Measurements from ENCODE around the gene SLC43A2. TPM values are rescaled to one million over a fixed set of nuclear protein-coding genes. Genes with fewer than 3 reads are reported as not detected.

SLC43A2 gene
- total RNA-seq, 1 donor = 39.6 TPM

- peak in 2 of 3 donors; percentile 34 to 83 for DNase-seq (ENCODE audit: low read depth in 2 of 3, low spot score in 2 of 3)
Observed at GRCh38 chr17:1644493-1645206, 16.0 kb upstream of the SLC43A2 start.

DNA sequence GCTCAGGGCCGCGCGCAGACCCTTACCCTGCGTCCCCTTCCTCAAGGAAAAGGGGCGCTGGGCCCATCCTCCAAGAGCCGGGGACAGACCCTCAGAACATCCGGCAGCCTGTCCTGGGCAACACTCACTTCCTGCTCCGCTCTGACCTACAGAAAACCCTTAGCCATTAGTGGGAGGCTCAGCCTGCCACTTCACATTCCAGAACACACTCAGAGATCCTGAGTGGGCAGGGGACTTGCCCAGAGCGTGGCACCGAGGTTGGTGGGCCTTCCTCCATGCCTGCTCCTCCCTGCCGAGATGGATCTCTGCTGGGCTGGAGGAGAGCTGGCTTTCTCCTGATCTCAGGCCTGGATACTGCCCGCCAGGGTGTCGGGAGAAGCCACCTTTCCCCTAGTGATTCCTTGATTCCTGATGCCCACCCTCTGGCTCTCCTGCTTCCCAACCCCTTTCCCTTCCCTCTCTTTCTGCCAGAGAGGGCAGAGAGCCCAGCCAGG lies 15.4 kb upstream of the SLC43A2 start:
- DNase-seq (ENCODE audit: low read depth in 2 of 3, low spot score in 2 of 3) = no peak

DNA sequence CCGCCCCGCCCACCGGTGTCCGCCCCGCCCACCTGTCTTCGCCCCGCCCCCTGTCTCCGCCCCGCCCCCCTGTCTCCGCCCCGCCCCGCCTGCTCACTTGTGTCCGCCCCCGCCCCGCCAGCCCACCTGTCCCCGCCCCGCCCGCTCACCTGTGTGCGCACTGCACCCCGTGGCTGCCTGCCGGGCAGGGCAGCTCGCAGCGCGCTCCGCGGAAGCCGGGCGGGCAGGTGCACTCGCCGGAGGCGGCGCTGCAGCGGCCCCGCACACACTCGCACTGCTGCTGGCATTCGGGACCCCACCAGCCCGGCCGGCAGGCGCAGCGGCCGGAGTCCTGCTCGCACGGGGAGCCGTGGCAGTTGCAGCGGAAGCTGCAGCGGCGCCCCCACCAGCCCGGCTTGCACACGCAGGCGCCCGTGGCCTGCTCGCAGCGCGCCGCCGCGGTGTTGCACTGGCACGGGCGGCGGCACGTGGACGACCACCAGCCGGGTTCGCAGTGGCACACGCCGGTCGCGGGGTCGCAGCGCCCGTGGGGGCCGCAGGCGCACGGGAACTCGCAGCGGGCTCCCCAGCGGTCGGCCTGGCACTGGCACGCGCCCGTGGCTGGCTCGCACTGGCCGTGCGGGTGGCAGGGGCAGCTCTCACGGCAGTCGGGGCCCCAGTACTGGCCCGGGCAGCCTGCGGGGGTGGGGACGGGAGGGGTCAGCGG lies 14.8 kb upstream of the SLC43A2 start:
- peak; percentile 46 to 56 (median 51) for DNase-seq (ENCODE audit: low read depth in 2 of 3, low spot score in 2 of 3)

DNA sequence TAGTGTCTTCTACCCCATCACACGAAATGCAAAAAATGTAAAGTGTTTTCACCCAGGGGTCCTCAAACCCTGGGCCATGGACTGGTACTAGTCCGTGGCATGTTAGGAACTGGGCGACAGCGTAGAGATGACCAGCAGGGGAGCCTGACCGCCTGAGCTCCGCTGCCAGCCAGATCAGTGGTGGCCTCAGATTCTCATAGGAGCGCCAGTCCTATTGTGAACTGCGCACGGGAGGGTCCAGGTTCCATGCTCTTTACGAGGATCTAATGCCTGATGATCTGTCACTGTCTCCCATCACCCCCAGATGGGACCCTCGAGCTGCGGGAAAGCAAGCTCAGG lies 12.4 kb upstream of the SLC43A2 start:
- DNase-seq (ENCODE audit: low read depth in 2 of 3, low spot score in 2 of 3) = no peak

- DNase-seq (ENCODE audit: low read depth in 2 of 3, low spot score in 2 of 3) = no peak
Observed at GRCh38 chr17:1640329-1641064, 11.9 kb upstream of the SLC43A2 start.

- no peak for DNase-seq (ENCODE audit: low read depth in 2 of 3, low spot score in 2 of 3)
Observed at GRCh38 chr17:1639549-1640180, 11.0 kb upstream of the SLC43A2 start.

GRCh38 chr17:1638624-1639300 lies 10.1 kb upstream of the SLC43A2 start:
- no peak for DNase-seq (ENCODE audit: low read depth in 2 of 3, low spot score in 2 of 3)

- no peak for DNase-seq (ENCODE audit: low read depth in 2 of 3, low spot score in 2 of 3)
Observed at GRCh38 chr17:1638171-1638590, 9.5 kb upstream of the SLC43A2 start.

DNA sequence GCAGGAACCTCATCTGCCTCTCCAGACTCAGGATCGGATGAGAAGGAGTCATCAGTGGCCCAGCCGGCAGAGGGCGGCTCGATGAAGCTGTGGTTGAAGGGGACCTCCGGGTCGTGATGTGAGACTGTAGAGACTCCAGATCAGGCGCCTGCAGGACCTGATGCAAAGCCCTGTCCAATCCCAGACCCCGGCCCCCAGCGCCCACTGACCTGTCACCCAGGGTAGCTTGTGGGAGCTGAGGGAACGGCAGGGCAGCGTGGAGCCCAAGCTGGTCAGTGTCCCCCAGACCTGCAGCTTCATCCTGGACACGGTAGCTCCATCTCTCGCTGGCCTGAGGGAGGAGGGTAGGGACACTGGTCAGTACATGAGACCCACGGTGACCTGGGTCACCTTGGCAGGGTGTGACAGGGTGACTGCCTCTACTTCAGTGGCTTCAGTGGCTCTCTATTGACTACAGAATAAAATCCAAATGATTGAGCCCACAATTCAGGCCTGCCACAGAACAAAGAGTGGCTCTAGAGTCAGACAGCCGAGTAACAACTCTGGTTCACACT lies 8.2 kb upstream of the SLC43A2 start:
- no peak for DNase-seq (ENCODE audit: low read depth in 2 of 3, low spot score in 2 of 3)

DNA sequence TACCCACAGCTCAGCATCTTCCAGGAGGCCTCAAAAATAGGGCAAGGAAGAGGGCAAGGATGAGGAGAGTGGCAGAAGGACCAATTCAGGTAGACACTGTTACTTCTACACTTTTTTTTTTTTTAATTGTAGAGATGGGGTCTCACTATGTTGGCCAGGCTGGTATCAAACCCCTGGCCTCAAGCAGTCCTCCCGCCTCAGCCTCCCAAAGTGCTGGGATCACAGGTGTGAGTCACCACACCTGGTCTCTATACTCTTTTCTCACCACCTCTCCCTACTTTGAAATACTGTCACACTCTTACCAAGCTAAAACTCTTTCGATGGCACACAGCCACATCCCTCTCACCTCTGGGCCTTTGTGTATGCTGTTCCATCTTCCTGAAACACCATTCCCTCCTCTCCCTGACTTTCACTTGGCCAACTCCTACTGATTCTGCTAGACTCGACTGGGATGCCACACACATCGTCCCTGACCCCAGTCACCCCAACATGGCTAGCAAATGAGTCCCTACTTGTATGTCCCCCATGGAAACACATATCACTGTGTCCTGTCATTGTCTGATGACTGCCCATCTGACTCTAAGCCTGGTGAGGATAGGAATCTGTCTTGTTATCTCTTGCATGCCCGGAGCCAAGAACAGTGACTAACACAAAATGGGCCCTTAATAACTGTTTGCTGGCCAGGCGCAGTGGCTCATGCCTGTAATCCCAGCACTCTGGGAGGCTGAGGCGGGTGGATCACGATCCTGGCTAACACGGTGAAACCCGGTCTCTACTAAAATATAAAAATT lies 7.2 kb upstream of the SLC43A2 start:
- DNase-seq (ENCODE audit: low read depth in 2 of 3, low spot score in 2 of 3) = no peak

DNA sequence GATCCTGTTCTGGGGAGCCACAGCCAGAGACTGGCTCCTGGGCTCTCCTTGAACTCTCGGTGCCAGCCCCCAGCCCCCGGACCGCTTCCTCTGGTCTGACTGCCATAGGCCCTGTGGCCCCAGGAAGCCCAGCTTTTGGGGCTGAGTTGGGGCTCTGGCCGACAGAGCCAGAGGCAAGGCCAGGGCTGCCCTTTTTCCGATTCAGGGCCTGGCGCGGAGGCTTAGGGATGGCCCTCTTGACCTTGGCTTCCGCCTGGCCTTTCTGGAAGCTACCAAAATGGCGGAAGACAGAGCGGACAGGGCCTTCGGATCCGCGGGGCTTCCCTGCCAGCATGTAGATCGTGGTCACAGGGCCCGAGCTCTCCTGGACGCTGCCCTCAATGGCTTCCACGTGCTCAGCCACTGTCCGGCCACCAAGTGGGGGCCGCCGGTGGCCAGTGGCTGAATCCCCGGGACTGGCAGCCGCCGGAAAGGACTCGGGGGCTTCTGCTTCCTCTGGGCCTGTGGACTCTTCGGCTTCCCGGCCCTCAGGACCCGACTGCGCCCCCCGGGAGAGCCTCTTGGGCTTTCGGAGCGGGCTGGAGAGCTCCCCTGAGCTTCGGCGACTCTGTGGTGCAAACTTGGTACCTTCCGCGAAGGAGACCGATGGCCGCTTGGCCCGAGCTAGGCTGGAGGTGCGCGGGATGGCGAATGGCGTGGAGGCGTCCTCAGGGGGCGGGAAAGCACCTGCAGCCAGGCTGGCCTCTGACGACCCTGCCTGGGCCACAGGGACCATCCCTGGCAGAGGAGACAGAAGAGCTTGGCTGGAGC lies 6.4 kb upstream of the SLC43A2 start:
- no peak for DNase-seq (ENCODE audit: low read depth in 2 of 3, low spot score in 2 of 3)

DNA sequence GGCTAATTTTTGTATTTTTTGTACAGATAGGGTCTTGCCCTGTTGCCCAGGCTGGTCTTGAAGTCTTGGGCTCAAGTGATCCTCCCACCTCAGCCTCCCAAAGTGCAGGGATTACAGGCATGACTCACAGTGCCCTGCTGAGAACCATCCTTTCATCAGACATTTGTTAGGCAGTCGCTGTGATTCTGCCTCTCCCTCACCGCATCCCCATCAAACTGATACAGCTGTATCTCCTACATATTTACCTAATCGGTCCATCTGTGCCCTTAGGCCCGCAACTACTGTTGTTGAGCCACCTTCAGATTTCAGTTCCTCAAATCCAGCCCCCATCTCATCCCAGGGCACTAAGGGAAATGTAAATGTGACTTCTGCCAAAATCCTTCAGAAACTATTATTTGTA lies 2.0 kb upstream of the SLC43A2 start:
- no peak for DNase-seq (ENCODE audit: low read depth in 2 of 3, low spot score in 2 of 3)

DNA sequence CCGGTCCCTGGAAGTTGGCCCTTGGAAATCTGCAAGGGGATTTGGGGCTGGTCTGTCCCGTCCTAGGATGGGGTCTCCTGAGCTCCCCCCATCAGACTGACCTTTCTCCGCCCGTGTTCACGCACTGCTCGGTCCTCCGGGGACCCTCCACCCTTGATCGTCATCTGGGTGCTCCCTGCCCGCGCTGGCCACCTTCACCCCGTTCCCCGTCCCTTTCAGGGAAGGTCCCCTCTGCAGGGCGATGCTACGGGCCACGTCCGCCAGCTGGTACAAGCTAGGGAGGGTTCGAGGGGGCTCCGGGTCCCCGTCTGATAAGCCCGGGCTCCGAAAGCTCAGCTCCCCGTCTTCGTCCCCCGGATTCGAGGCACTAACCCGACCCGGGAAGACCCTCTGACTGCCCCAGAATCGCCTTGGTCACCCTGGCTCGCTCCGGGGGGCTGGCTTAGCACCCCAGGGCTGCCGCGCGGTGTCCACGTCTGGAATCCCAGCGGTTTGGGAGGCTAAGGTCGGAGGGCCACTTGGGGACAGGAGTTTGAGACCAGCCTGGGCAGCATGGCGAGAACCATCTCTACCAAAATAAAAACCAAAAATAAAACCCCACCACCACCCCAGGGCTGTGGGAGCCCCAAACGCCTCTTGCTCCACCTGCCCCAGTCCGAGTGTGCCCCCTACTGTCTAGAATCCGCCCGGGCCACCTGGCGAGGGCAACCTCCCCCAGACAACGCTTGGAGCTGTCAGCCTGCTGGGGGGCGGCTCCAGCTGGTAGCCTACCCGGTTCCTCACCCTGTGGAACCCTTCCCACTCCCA lies 1.1 kb upstream of the SLC43A2 start:
- peak in 2 of 3 donors; percentile 77 to 89 for DNase-seq (ENCODE audit: low read depth in 2 of 3, low spot score in 2 of 3)

DNA sequence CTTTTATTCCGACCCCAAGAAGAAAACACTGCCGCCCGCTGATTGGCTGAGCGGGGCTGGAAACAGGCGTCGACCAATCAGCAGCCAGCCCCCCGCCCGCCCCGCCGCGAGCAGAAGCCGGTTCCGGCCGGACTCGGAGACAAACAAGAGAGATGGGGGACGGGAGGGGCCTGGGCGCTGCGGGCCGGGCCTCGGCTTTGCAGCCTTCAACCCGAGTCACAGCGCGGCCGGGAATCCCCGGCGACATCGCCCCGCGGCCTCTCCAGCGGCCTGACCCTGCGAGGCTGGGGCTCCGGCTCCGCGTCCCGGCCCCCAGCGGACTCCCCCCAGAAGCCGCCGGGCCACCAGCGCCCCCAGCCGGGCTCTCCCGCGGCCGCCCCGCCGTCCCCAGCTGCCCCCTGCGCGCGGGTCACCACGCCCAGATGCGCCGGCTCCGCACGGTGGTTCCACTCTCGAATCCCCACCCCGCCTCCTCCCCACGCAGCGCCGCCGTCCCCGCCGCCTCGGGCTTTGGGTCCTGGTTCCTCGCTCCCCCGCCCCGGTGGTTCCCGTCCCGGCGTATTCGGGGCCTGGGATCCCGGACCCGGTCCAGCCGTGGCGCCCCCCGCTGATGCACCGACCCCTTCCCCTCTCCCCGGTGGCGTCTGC lies 346 bp upstream of the SLC43A2 start:
- peak; percentile 67 to 97 (median 94) for DNase-seq (ENCODE audit: low read depth in 2 of 3, low spot score in 2 of 3)

DNA sequence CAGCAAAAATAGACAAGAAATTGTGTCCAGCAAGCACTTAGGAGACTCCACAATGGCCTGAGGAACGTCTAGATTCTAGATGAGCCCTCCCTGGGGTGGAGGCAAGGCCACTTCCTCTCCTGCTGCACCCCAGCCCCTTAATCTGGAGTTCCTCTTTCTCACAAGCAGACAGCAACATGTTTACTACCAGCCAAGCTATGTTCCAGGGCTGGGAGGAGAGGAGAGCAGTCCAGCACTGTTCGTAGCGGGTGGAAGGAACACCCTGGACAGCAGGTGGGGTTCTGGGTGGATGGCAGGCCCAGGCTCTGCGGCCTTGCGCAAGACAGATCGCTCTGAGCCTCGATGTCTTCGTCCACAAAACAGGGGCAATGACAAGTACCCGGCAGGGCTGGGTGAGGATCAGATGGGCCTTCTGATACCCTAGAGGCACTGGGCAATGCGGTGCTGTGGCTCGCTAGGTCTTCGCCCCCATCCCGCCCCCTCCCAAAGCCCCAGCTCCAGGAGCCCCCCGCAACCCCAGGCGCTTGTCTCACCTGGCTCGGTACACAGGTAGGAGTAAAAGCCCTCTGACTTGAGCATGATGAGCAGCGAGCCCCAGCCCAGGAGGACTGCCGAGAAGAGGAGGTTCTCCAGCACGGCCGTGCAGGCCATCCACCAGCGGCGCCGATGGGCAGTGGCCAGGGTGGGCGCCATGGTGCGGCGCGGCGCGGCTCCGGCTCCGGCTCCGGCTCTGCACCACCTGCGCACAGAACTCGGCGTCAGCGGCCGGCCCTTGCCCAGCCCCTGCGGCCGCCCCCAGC lies 1.3 kb downstream of the SLC43A2 start:
- peak in 2 of 3 donors; percentile 68 to 87 for DNase-seq (ENCODE audit: low read depth in 2 of 3, low spot score in 2 of 3)

- DNase-seq (ENCODE audit: low read depth in 2 of 3, low spot score in 2 of 3) = no peak
Observed at GRCh38 chr17:1626333-1626732, 2.3 kb downstream of the SLC43A2 start.

Measured in hematopoietic multipotent progenitor cell (in vitro differentiated cells).